Neural progenitor cell (in vitro differentiated cells): ENCODE results near the gene OR4C6.

Experiments used
- EZH2 ChIP-seq: fragments of 200-600 bp; sonication (generic); IDR thresholded peaks from 2 replicates; pipeline ENCODE4 v1.6.1; 2017; ENCODE audit warnings: antibody characterized with exemption, mild to moderate bottlenecking, moderate library complexity
- TF ChIP-seq, protein P1 (sequence below): fragments of 200-600 bp; sonication (generic); IDR thresholded peaks from 2 replicates; pipeline ENCODE4 v1.5.1; 2017; ENCODE audit warnings: antibody characterized with exemption, mild to moderate bottlenecking

DNA sequence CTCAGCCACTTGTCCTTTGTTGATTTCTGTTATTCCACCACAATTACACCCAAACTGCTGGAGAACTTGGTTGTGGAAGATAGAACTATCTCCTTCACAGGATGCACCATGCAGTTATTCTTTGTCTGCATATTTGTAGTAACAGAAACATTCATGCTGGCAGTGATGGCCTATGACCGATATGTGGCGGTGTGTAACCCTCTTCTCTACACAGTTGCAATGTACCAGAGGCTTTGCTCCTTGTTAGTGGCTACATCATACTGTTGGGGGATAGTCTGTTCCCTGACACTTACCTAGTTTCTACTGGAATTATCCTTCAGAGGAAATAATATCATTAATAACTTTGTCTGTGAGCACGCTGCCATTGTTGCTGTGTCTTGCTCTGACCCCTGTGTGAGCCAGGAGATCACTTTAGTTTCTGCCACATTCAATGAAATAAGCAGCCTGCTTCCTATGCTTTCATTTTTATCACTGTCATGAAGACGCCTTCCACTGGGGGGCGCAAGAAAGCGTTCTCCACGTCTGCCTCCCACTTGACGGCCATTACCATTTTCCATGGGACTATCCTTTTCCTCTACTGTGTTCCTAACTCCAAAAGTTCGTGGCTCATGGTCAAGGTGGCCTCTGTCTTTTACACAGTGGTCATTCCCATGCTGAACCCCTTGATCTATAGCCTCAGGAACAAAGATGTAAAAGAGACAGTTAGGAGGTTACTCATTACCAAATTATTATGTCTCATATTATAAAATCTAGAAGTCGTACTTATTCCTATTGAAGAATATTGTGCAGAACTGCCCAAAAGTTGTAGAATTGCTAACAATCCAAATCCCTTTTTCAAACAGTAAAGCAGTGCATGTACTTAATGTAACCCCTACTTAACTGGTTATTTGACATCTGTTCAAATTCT lies 53.2 kb downstream of the OR4C6 start:
- TF ChIP-seq, protein P1, sequence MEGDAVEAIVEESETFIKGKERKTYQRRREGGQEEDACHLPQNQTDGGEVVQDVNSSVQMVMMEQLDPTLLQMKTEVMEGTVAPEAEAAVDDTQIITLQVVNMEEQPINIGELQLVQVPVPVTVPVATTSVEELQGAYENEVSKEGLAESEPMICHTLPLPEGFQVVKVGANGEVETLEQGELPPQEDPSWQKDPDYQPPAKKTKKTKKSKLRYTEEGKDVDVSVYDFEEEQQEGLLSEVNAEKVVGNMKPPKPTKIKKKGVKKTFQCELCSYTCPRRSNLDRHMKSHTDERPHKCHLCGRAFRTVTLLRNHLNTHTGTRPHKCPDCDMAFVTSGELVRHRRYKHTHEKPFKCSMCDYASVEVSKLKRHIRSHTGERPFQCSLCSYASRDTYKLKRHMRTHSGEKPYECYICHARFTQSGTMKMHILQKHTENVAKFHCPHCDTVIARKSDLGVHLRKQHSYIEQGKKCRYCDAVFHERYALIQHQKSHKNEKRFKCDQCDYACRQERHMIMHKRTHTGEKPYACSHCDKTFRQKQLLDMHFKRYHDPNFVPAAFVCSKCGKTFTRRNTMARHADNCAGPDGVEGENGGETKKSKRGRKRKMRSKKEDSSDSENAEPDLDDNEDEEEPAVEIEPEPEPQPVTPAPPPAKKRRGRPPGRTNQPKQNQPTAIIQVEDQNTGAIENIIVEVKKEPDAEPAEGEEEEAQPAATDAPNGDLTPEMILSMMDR = peak; percentile 31
- TF ChIP-seq EZH2 = no peak
